A549 (cell line): ENCODE results near the gene CPO. TPM values are rescaled to one million over a fixed set of nuclear protein-coding genes. Genes with fewer than 3 reads are reported as not detected.

Source experiments
- ATAC-seq, 2 experiments: fragments of 200-7000 bp in 1 of 2; fragments of >200 bp in 1 of 2; cut with Nextera tagmentation in 1 of 2; cut with Tn5 transposase in 1 of 2; 3 replicates each; pipeline versions ENCODE4 v1.8.0 to v1.9.1; 2018 to 2020; ENCODE audit warnings: mild to moderate bottlenecking in 1 of 2, moderate library complexity in 1 of 2
- CTCF ChIA-PET: fragments of 300-600 bp; sonication (Branson Sonifier 250); formaldehyde crosslinking; extraction: SDS; loops from one replicate; lab custom pipeline; 2021; ENCODE audit warnings: antibody characterized with exemption, inconsistent platforms; lab: Yijun Ruan, JAX
- POLR2A ChIA-PET: fragments of 350-600 bp; formaldehyde crosslinking; extraction: SDS; loops from one replicate; lab custom pipeline; 2021; ENCODE audit warnings: antibody characterized with exemption, inconsistent platforms; lab: Yijun Ruan, JAX
- DNase-seq, 2 experiments: peaks; one replicate each; pipeline versions ENCODE4 v3.0.0 to v3.0.0-alpha.2; 2011 to 2016; ENCODE audit warnings: low read depth in 1 of 2, low spot score in 1 of 2
- FAIRE-seq: peaks from 2 replicates; lab custom pipeline; 2011; peaks lifted over from hg19 to GRCh38; lab: Jason Lieb, UNC
- H3K27ac ChIP-seq, 2 experiments: fragments of >200 bp; sonication (Bioruptor Twin); formaldehyde crosslinking; 3 replicates each; pipeline ENCODE4 v1.5.1; 2016 to 2017
- H3K4me1 ChIP-seq: fragments of >200 bp; sonication (Bioruptor Twin); formaldehyde crosslinking; 3 replicates; pipeline ENCODE4 v1.6.1; 2016
- H3K4me2 ChIP-seq: fragments of >200 bp; sonication (Bioruptor Twin); formaldehyde crosslinking; 3 replicates; pipeline ENCODE4 v1.6.1; 2016
- H3K4me3 ChIP-seq: fragments of >200 bp; sonication (Bioruptor Twin); formaldehyde crosslinking; 3 replicates; pipeline ENCODE4 v1.5.1; 2016
- H3K9me3 ChIP-seq: fragments of >200 bp; sonication (Bioruptor Twin); formaldehyde crosslinking; 3 replicates; pipeline ENCODE4 v1.6.1; 2016
- CBX2 ChIP-seq: fragments of 200-600 bp; sonication (generic); IDR thresholded peaks from 2 replicates; pipeline ENCODE4 v1.6.1; 2016; ENCODE audit warnings: low read depth, mild to moderate bottlenecking, borderline replicate concordance
- CEBPB ChIP-seq, 2 experiments: fragments of >200 bp in 1 of 2; sonication (Bioruptor Twin) in 1 of 2; formaldehyde crosslinking in 1 of 2; IDR thresholded peaks; 2 replicates each; pipeline ENCODE4 v1.6.1; 2012 to 2016
- EHF ChIP-seq: fragments of 250-450 bp; sonication (Bioruptor Pico); IDR thresholded peaks from 2 replicates; pipeline ENCODE4 v1.5.0; 2020; ENCODE audit warnings: mild to moderate bottlenecking
- EHMT2 ChIP-seq: fragments of 200-600 bp; sonication (generic); IDR thresholded peaks from 2 replicates; pipeline ENCODE4 v1.6.1; 2016; ENCODE audit warnings: antibody characterized with exemption, low read depth, mild to moderate bottlenecking, moderate library complexity
- EP300 ChIP-seq, 2 experiments: fragments of >200 bp; sonication (Bioruptor Twin); formaldehyde crosslinking; IDR thresholded peaks; 2 replicates in 1 of 2; 3 replicates in 1 of 2; pipeline ENCODE4 v1.6.1; 2016 to 2017
- ESRRA ChIP-seq: fragments of 150-350 bp; IDR thresholded peaks from 2 replicates; pipeline ENCODE4 v1.6.1; 2014; ENCODE audit warnings: mild to moderate bottlenecking, low read length, borderline replicate concordance
- FOSL2 ChIP-seq, 2 experiments: fragments of 450-650 bp in 1 of 2; fragments of >200 bp in 1 of 2; sonication (Bioruptor Twin) in 1 of 2; formaldehyde crosslinking; IDR thresholded peaks; 2 replicates each; pipeline versions ENCODE4 v1.5.0 to v1.6.1; 2016 to 2020; ENCODE audit warnings: mild to moderate bottlenecking in 1 of 2, moderate library complexity in 1 of 2
- HDAC2 ChIP-seq: fragments of 200-600 bp; sonication (generic); IDR thresholded peaks from 2 replicates; pipeline ENCODE4 v1.6.1; 2016
- HOXA7 ChIP-seq: fragments of 250-450 bp; sonication (Bioruptor Pico); IDR thresholded peaks from 2 replicates; pipeline ENCODE4 v1.5.0; 2020; ENCODE audit warnings: mild to moderate bottlenecking, moderate library complexity
- JUN ChIP-seq, 2 experiments: fragments of >200 bp; sonication (Bioruptor Twin); formaldehyde crosslinking; IDR thresholded peaks; 2 replicates in 1 of 2; 3 replicates in 1 of 2; pipeline ENCODE4 v1.6.1; 2016 to 2017
- KDM1A ChIP-seq: fragments of 200-600 bp; sonication (generic); IDR thresholded peaks from 2 replicates; pipeline ENCODE4 v1.6.1; 2016; ENCODE audit warnings: low read depth, mild to moderate bottlenecking
- MAFK ChIP-seq: fragments of 450-650 bp; IDR thresholded peaks from 2 replicates; pipeline ENCODE4 v1.6.1; 2014; ENCODE audit not compliant: partially characterized antibody
- NFE2L2 ChIP-seq: fragments of 150-350 bp; conservative IDR thresholded peaks from 2 replicates; pipeline ENCODE4 v1.6.1; 2014; ENCODE audit warnings: low read length
- RAD21 ChIP-seq, 2 experiments: fragments of >200 bp in 1 of 2; sonication (Bioruptor Twin) in 1 of 2; formaldehyde crosslinking in 1 of 2; IDR thresholded peaks in 1 of 2; conservative IDR thresholded peaks in 1 of 2; 2 replicates in 1 of 2; 3 replicates in 1 of 2; pipeline ENCODE4 v1.6.1; 2012 to 2018; ENCODE audit warnings: inconsistent platforms in 1 of 2
- RARB ChIP-seq: fragments of 250-450 bp; sonication (Bioruptor Pico); IDR thresholded peaks from 2 replicates; pipeline ENCODE4 v1.8.0; 2021; ENCODE audit warnings: mild to moderate bottlenecking, moderate library complexity
- RFX5 ChIP-seq: fragments of 450-650 bp; IDR thresholded peaks from 2 replicates; pipeline ENCODE4 v1.7.1; 2014; ENCODE audit warnings: antibody characterized with exemption, mild to moderate bottlenecking, moderate library complexity
- RNF2 ChIP-seq: fragments of 200-600 bp; sonication (generic); IDR thresholded peaks from 2 replicates; pipeline ENCODE4 v1.6.1; 2016; ENCODE audit warnings: low read depth, mild to moderate bottlenecking, antibody characterized with exemption, moderate library complexity, borderline replicate concordance
- SREBF2 ChIP-seq: fragments of 450-650 bp; IDR thresholded peaks from 2 replicates; pipeline ENCODE4 v1.6.1; 2014; ENCODE audit warnings: mild to moderate bottlenecking, moderate library complexity
- ZC3H11A ChIP-seq: fragments of 450-650 bp; IDR thresholded peaks from 2 replicates; pipeline ENCODE4 v1.6.1; 2014; ENCODE audit warnings: antibody characterized with exemption, mild to moderate bottlenecking
- ZNF302 ChIP-seq: fragments of 250-450 bp; sonication (Bioruptor Pico); IDR thresholded peaks from 2 replicates; pipeline ENCODE4 v1.9.0; 2021; ENCODE audit warnings: inconsistent platforms, mild to moderate bottlenecking, moderate library complexity
- WGBS: methylation state at CpG from one replicate; pipeline ENCODE4 v1.1.6; 2017; ENCODE audit errors: missing lambda C conversion rate; 5-methylcytosine and 5-hydroxymethylcytosine counted together
- polyA plus RNA-seq, 4 experiments: library from polyadenylated mRNA; depleted of rRNA in 3 of 4; stranded (reverse); fragments of >200 nt; fragmentation: RNase III in 1 of 4; extraction: RNeasy Plus Mini Kit Qiagen cat#74134 plus additional on column Dnase treatment in 1 of 4; gene quantifications; 2 replicates in 3 of 4; 3 replicates in 1 of 4; pipeline ENCODE4 v1.2.3, GENCODE V29; 2011 to 2017
- TF ChIP-seq, protein P1 (sequence below): fragments of >200 bp; sonication (Bioruptor Twin); formaldehyde crosslinking; IDR thresholded peaks from 2 replicates; pipeline ENCODE4 v1.6.1; 2016
- TF ChIP-seq, protein P2 (sequence below): fragments of 250-450 bp; sonication (Bioruptor Pico); IDR thresholded peaks from 2 replicates; pipeline ENCODE4 v1.5.0; 2021; ENCODE audit warnings: mild to moderate bottlenecking, moderate library complexity, borderline replicate concordance
- TF ChIP-seq, protein P3 (sequence below): IDR thresholded peaks from 2 replicates; pipeline ENCODE4 v1.6.1; 2012
- TF ChIP-seq, protein P4 (sequence below): fragments of 250-450 bp; sonication (Bioruptor Pico); IDR thresholded peaks from 2 replicates; pipeline ENCODE4 v1.5.0; 2020; ENCODE audit warnings: low read depth, mild to moderate bottlenecking, moderate library complexity

CPO gene
- polyA plus RNA-seq, 2 of the 4 experiments (the other 2 are of a cell fraction) = 0.09 to 0.18 TPM

DNA sequence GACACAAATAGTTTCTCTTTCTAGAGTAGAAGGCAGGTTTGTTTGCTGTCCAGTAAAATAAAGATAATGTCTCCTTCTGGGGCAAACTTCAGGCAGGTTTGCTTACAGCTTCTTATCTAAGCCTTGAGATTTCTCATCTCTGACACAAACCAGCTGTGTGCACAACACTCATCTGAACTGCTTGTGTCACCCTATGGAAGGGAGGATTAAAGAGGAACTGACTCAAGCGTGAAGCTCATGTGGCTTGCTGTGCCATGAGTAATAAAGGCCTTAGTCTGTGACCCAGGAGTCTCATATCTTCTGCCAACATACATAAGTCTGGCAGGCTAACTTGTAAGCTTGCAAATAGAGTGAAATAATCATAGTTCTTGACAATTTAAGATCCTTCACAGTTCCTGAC is 24.2 kb upstream of the CPO start:
- FAIRE-seq = peak; percentile 23
- H3K4me3 ChIP-seq = no peak overlapping the region
- peak; percentile 90 to 97 for ATAC-seq
- CTCF ChIA-PET = interaction anchor here (0.6 to 0.7 kb wide), 2 partner anchors 71 to 354 kb away, joined by 3 read pairs; no protein-coding TSS in a partner anchor
- H3K4me1 ChIP-seq = peaks cover 6% of the 10 kb centered on the region; the same call in 1 of the 3 replicates
- TF ChIP-seq FOSL2 (IDR thresholded peaks at IDR 0.05) (0 out of 2 replicates have a peak, but pooled peaks have one; percentile 21), FOSL2 (CRISPR knock-in tag; IDR thresholded peaks at IDR 0.05) (no peak; the same call in 1 of the 2 replicates), ESRRA (no peak)
- TF ChIP-seq, all 56 proteins: peak for 1
- no peaks in the 10 kb centered on the region for H3K9me3 ChIP-seq
- POLR2A ChIA-PET = no interaction called here
- peak in 1 of 2 experiments; percentile 56 for DNase-seq
- no peak overlapping the region for H3K4me2 ChIP-seq
- 12% methylated on average over 1 of the region's 1 CpG for WGBS
- no peak overlapping the region for H3K27ac ChIP-seq

DNA sequence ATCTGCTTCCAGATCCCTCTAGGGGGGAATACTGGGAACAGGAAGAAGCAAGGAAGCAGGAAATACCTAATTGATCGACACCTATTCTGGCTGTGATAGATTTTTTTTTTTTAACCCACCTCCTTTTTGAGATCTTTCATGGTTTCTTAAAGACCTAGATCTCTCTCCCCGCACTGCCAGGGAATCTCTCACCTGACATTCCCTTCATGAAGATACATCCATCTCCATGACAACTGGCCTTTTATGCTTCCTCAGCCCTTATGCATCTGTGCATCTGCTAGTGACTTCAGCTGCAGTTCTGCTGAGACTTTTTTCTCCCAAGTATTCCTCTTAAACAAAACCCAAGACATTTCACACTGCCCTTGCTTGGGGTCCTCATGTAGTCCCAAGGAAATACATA is 21.1 kb upstream of the CPO start:
- no peak for ATAC-seq
- CTCF ChIA-PET = no interaction called here
- no peak for FAIRE-seq
- peaks cover 6% of the 10 kb centered on the region; the same call in 1 of the 3 replicates for H3K4me1 ChIP-seq
- no peak for DNase-seq
- no peak overlapping the region for H3K4me2 ChIP-seq
- WGBS = 11% methylated on average over 2 of the region's 2 CpGs
- H3K27ac ChIP-seq = no peak overlapping the region
- H3K4me3 ChIP-seq = no peak overlapping the region
- TF ChIP-seq, protein P1, sequence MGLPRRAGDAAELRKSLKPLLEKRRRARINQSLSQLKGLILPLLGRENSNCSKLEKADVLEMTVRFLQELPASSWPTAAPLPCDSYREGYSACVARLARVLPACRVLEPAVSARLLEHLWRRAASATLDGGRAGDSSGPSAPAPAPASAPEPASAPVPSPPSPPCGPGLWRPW = no peak
- TF ChIP-seq, protein P2, sequence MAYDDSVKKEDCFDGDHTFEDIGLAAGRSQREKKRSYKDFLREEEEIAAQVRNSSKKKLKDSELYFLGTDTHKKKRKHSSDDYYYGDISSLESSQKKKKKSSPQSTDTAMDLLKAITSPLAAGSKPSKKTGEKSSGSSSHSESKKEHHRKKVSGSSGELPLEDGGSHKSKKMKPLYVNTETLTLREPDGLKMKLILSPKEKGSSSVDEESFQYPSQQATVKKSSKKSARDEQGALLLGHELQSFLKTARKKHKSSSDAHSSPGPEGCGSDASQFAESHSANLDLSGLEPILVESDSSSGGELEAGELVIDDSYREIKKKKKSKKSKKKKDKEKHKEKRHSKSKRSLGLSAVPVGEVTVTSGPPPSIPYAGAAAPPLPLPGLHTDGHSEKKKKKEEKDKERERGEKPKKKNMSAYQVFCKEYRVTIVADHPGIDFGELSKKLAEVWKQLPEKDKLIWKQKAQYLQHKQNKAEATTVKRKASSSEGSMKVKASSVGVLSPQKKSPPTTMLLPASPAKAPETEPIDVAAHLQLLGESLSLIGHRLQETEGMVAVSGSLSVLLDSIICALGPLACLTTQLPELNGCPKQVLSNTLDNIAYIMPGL (CRISPR knock-in tag) = no peak
- no peak for TF ChIP-seq NFE2L2
- TF ChIP-seq EP300 (IDR thresholded peaks at IDR 0.05) = no peak
- POLR2A ChIA-PET = no interaction called here
- no peaks in the 10 kb centered on the region for H3K9me3 ChIP-seq

DNA sequence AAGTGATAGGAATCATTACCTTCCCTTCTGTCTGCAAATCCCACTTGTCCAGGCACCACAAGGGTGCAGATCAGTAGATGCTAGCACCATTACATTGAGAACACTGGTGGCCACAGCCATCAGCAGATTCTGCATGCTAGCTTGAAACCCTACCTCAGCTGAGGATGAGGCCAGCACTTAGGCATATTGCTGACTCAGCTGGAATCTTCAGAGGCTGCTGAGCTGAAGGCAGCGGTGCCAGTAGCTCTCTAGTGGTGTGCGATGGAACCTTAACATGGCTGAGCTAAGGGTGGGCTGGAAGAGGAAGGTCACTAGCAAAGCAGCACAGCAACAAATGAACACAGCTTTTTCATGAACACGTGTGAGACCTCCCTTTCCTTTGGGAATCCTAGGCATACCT is 19.0 kb upstream of the CPO start:
- no peak for FAIRE-seq
- ATAC-seq = no peak
- H3K9me3 ChIP-seq = no peaks in the 10 kb centered on the region; the same call in 2 of the 3 replicates
- no peak overlapping the region for H3K4me2 ChIP-seq
- DNase-seq = no peak
- TF ChIP-seq MAFK (peak; percentile 98), CEBPB (IDR thresholded peaks at IDR 0.05) (no peak)
- WGBS = 64% methylated on average over 3 of the region's 3 CpGs
- ChIA-PET POLR2A (no interaction called here), CTCF (no interaction called here)
- H3K4me3 ChIP-seq = no peak overlapping the region
- H3K4me1 ChIP-seq = no peaks in the 10 kb centered on the region
- H3K27ac ChIP-seq = no peak overlapping the region

DNA sequence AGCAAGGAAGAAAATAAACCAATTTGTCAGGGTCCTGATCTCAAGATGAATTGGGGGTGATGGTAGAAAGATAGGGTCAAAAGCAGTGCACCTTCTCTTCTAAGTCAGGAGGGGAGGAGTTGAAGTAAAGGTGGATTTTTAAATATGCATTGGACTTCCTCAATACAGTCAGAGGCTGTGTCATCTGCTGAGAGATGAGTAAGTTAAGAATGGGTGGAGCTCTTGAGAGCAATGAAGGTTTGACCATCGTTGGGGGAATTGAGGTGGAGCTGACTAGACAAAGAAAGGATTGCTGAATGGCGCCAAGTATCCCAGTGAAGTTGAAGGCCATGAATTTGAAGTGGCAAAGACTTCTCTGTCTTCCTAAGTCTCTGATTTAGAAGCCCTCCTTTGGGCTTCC is 18.4 kb upstream of the CPO start:
- Histone ChIP-seq H3K9me3 (no peaks in the 10 kb centered on the region; the same call in 2 of the 3 replicates), H3K27ac (no peak overlapping the region), H3K4me1 (no peaks in the 10 kb centered on the region), H3K4me2 (no peak overlapping the region), H3K4me3 (no peak overlapping the region)
- ATAC-seq (no peak), DNase-seq (peak in 1 of 2 experiments; percentile 4), FAIRE-seq (no peak)
- 46% methylated on average over 2 of the region's 2 CpGs for WGBS
- ChIA-PET POLR2A (no interaction called here), CTCF (no interaction called here)
- TF ChIP-seq EP300 (IDR thresholded peaks at IDR 0.05) = no peak
- TF ChIP-seq, protein P3, sequence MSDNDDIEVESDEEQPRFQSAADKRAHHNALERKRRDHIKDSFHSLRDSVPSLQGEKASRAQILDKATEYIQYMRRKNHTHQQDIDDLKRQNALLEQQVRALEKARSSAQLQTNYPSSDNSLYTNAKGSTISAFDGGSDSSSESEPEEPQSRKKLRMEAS = no peak
- TF ChIP-seq, protein P1 = no peak
- TF ChIP-seq RARB (CRISPR knock-in tag) = no peak
- TF ChIP-seq, protein P4, sequence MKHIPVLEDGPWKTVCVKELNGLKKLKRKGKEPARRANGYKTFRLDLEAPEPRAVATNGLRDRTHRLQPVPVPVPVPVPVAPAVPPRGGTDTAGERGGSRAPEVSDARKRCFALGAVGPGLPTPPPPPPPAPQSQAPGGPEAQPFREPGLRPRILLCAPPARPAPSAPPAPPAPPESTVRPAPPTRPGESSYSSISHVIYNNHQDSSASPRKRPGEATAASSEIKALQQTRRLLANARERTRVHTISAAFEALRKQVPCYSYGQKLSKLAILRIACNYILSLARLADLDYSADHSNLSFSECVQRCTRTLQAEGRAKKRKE = no peak
- TF ChIP-seq ZC3H11A = no peak
- TF ChIP-seq HOXA7 = no peak
- no peak for TF ChIP-seq EHF (CRISPR knock-in tag)
- TF ChIP-seq SREBF2 = no peak
- no peak for TF ChIP-seq CBX2
- TF ChIP-seq HDAC2 = no peak
- no peak for TF ChIP-seq RFX5
- no peak for TF ChIP-seq ZNF302 (CRISPR knock-in tag)
- no peak for TF ChIP-seq JUN (IDR thresholded peaks at IDR 0.05)
- no peak for TF ChIP-seq KDM1A
- no peak for TF ChIP-seq MAFK
- no peak for TF ChIP-seq EHMT2
- TF ChIP-seq RAD21 (conservative IDR thresholded peaks at IDR 0.05 in 1 of 2, IDR thresholded peaks at IDR 0.05 in 1 of 2) = no peak
- TF ChIP-seq RNF2 = no peak
